SH-SY5Y (cell line): ENCODE data around the gene DMD.

Source experiments
- GATA2 ChIP-seq: IDR thresholded peaks from 2 replicates; pipeline ENCODE4 v1.6.1; 2011; ENCODE audit warnings: mild to moderate bottlenecking, low read depth, low read length
- GATA3 ChIP-seq: IDR thresholded peaks from 2 replicates; pipeline ENCODE4 v1.6.1; 2011; ENCODE audit warnings: low read depth, mild to moderate bottlenecking, low read length, moderate library complexity

DNA sequence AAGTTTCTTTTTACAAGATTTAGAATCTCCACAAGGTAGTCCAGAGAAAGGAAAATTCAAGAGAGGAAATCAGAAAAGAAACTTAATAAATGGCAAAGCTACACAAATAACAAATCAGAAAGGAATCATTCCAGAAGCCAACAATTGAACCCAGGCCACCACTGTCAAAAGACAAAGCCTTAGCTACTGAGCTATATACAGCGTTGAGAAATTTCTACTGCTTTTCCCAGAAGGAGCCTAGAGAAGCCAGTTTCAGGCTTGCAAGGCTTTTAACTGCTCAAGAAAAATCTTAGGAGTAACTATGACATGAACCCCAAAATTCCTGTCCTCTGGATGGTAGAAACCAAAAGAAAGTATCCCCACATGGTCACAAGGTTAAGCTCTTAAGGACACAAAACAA, 129.0 kb downstream of the DMD start:
- TF ChIP-seq GATA3, result no peak
- no peak for TF ChIP-seq GATA2
